PFSK-1 (cell line): Measurements from ENCODE around the gene BMERB1.

Experiments
- POLR2AphosphoS5 ChIP-seq: IDR thresholded peaks from 2 replicates; pipeline ENCODE4 v1.6.1; 2012; ENCODE audit warnings: low read depth, mild to moderate bottlenecking, control low read depth, low read length, moderate library complexity
- TF ChIP-seq, protein P1 (sequence below), 2 experiments: IDR thresholded peaks; 2 replicates each; pipeline versions ENCODE4 v1.6.1 to v1.8.0; 2011 to 2012; ENCODE audit warnings: low read depth in 2 of 2, low read length in 2 of 2, control low read depth in 1 of 2, inconsistent platforms in 1 of 2, mild to moderate bottlenecking in 1 of 2, moderate library complexity in 1 of 2; ENCODE audit not compliant: insufficient read depth in 1 of 2

GRCh38 chr16:15608398-15609285 is 174.3 kb downstream of the BMERB1 start:
- no peak for TF ChIP-seq POLR2AphosphoS5
- TF ChIP-seq, protein P1, sequence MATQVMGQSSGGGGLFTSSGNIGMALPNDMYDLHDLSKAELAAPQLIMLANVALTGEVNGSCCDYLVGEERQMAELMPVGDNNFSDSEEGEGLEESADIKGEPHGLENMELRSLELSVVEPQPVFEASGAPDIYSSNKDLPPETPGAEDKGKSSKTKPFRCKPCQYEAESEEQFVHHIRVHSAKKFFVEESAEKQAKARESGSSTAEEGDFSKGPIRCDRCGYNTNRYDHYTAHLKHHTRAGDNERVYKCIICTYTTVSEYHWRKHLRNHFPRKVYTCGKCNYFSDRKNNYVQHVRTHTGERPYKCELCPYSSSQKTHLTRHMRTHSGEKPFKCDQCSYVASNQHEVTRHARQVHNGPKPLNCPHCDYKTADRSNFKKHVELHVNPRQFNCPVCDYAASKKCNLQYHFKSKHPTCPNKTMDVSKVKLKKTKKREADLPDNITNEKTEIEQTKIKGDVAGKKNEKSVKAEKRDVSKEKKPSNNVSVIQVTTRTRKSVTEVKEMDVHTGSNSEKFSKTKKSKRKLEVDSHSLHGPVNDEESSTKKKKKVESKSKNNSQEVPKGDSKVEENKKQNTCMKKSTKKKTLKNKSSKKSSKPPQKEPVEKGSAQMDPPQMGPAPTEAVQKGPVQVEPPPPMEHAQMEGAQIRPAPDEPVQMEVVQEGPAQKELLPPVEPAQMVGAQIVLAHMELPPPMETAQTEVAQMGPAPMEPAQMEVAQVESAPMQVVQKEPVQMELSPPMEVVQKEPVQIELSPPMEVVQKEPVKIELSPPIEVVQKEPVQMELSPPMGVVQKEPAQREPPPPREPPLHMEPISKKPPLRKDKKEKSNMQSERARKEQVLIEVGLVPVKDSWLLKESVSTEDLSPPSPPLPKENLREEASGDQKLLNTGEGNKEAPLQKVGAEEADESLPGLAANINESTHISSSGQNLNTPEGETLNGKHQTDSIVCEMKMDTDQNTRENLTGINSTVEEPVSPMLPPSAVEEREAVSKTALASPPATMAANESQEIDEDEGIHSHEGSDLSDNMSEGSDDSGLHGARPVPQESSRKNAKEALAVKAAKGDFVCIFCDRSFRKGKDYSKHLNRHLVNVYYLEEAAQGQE (IDR thresholded peaks at IDR 0.05; ENCODE audit: insufficient read depth in 1 of 2, low read depth in 2 of 2, low read length in 2 of 2): no peak
